Left ventricle myocardium inferior (tissue), 1 donor: ENCODE measurements around the gene SESN1. TPM values are rescaled to one million over a fixed set of nuclear protein-coding genes. Genes with fewer than 3 reads are reported as not detected.

Source experiments
- DNase-seq: peaks from one replicate; pipeline ENCODE4 v3.0.0-alpha.2; 2020
- H3K27ac ChIP-seq: fragments of 200-600 bp; replicated peaks from 2 replicates; pipeline ENCODE4 v1.8.0; 2021
- H3K27me3 ChIP-seq: fragments of 200-600 bp; 2 replicates; pipeline ENCODE4 v1.8.0; 2021; ENCODE audit warnings: low read depth
- H3K36me3 ChIP-seq: fragments of 200-600 bp; 2 replicates; pipeline ENCODE4 v1.8.0; 2021
- H3K4me1 ChIP-seq: fragments of 200-600 bp; 2 replicates; pipeline ENCODE4 v1.8.0; 2021
- H3K4me3 ChIP-seq: fragments of 200-600 bp; 2 replicates; pipeline ENCODE4 v1.8.0; 2021; ENCODE audit warnings: mild to moderate bottlenecking, moderate library complexity
- H3K9me3 ChIP-seq: fragments of 200-600 bp; replicated peaks from 2 replicates; pipeline ENCODE4 v1.8.0; 2021
- CTCF ChIP-seq: fragments of 200-600 bp; IDR thresholded peaks from 2 replicates; pipeline ENCODE4 v1.8.0; 2021; ENCODE audit warnings: antibody characterized with exemption, mild to moderate bottlenecking, borderline replicate concordance
- intact Hi-C: fragments of 100-400 bp; cut with micrococcal nuclease; formaldehyde crosslinking; loops from one replicate; pipeline ENCODE4 v1.11.0; 2022
- total RNA-seq: library from RNA; stranded (reverse); fragmentation: NEBNext Ultra II Directional; extraction: Animal tissue kit (Norgen Biotek cat#: 25700); gene quantifications from one replicate; pipeline ENCODE4 v1.2.1, GENCODE V29; 2021
- donor health status: DM: no; HTN: yes; CAD: no; lungs with severe emphysema.

SESN1 gene
- total RNA-seq, 1 donor from 2014 or later = 44.1 TPM

GRCh38 chr6:109000289-109000688, 94.4 kb downstream of the SESN1 start:
- Histone ChIP-seq H3K4me1 (peaks cover 84% of the 10 kb centered on the region), H3K27me3 (no peaks in the 10 kb centered on the region), H3K4me3 (no peak overlapping the region), H3K27ac (peak overlapping the region; percentile 97), H3K36me3 (peaks cover 54% of the 10 kb centered on the region), H3K9me3 (no peaks in the 10 kb centered on the region)
- intact Hi-C loops = loop anchor here (10.0 kb wide), 1 partner anchor 55 kb away; no protein-coding TSS in a partner anchor
- DNase-seq = no peak
- TF ChIP-seq CTCF = no peak

- H3K36me3 ChIP-seq = peaks cover 63% of the 10 kb centered on the region
- intact Hi-C loops = no loop called here
- no peak for DNase-seq
- H3K4me1 ChIP-seq = peaks cover 75% of the 10 kb centered on the region
- H3K27me3 ChIP-seq = no peaks in the 10 kb centered on the region
- H3K4me3 ChIP-seq = no peak overlapping the region
- H3K9me3 ChIP-seq = no peaks in the 10 kb centered on the region
- H3K27ac ChIP-seq = peak overlapping the region; percentile 97
- TF ChIP-seq CTCF = no peak
Measured at GRCh38 chr6:108999428-108999827, 95.2 kb downstream of the SESN1 start.

GRCh38 chr6:108998485-108998884, 96.2 kb downstream of the SESN1 start:
- no peak for TF ChIP-seq CTCF
- Histone ChIP-seq H3K36me3 (peaks cover 72% of the 10 kb centered on the region), H3K27me3 (no peaks in the 10 kb centered on the region), H3K4me3 (no peak overlapping the region), H3K27ac (peak overlapping the region; percentile 97), H3K9me3 (no peaks in the 10 kb centered on the region), H3K4me1 (peaks cover 69% of the 10 kb centered on the region)
- no peak for DNase-seq
- intact Hi-C loops = no loop called here

DNA sequence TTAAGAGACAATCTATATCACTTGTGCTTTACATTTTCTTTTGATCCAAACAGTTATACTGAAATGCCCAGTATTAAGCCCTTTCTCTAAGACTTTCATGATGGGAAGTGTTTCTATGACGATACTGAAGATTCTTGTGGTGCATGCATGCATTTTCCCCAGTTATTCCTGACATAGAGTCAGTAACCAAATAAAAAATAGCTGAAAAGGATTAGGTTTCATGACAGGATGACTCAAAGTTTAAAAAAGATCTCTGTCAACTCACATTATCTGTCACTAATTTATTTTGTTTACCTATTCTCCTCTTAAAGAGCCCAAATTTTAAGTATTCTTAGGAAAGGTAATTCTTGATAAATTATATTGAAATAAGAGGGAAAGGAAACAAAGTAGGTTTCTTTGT, 98.4 kb downstream of the SESN1 start:
- no peak for DNase-seq
- H3K27me3 ChIP-seq = no peaks in the 10 kb centered on the region
- TF ChIP-seq CTCF = no peak
- peaks cover 64% of the 10 kb centered on the region for H3K4me1 ChIP-seq
- no peaks in the 10 kb centered on the region for H3K9me3 ChIP-seq
- no peak overlapping the region for H3K4me3 ChIP-seq
- peaks cover 94% of the 10 kb centered on the region for H3K36me3 ChIP-seq
- intact Hi-C loops = no loop called here
- H3K27ac ChIP-seq = peak overlapping the region; percentile 97

GRCh38 chr6:108995296-108995695, 99.3 kb downstream of the SESN1 start:
- no peaks in the 10 kb centered on the region for H3K9me3 ChIP-seq
- no peak for DNase-seq
- no peak overlapping the region for H3K4me3 ChIP-seq
- H3K36me3 ChIP-seq = peaks cover 93% of the 10 kb centered on the region
- intact Hi-C loops = no loop called here
- H3K27ac ChIP-seq = peak overlapping the region; percentile 97
- H3K4me1 ChIP-seq = peaks cover 61% of the 10 kb centered on the region
- no peak for TF ChIP-seq CTCF
- H3K27me3 ChIP-seq = no peaks in the 10 kb centered on the region
